ENCODE results near the gene DES. TPM values are rescaled to one million over a fixed set of nuclear protein-coding genes. Genes with fewer than 3 reads are reported as not detected.

Gene DES
- total RNA-seq, 1 experiment from 2014 or later = 4.2 TPM

DNA sequence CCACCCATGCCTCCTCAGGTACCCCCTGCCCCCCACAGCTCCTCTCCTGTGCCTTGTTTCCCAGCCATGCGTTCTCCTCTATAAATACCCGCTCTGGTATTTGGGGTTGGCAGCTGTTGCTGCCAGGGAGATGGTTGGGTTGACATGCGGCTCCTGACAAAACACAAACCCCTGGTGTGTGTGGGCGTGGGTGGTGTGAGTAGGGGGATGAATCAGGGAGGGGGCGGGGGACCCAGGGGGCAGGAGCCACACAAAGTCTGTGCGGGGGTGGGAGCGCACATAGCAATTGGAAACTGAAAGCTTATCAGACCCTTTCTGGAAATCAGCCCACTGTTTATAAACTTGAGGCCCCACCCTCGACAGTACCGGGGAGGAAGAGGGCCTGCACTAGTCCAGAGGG is 803 bp upstream of the DES start:
- POLR2A ChIA-PET = no interaction called here
- Histone ChIP-seq H3K4me2 (ENCODE audit: low read length) (no peak overlapping the region), H3K9ac (ENCODE audit: low read length) (no peak overlapping the region), H3K27me3 (ENCODE audit: insufficient read depth, low read length) (no peaks in the 10 kb centered on the region), H3K9me3 (ENCODE audit: control insufficient read depth in 1 of 2, insufficient read depth in 1 of 2, low read depth in 1 of 2, low read length in 2 of 2) (no peaks in the 10 kb centered on the region), H3K4me3 (replicated peaks in 1 of 2; ENCODE audit: low read depth in 1 of 2, low read length in 2 of 2) (no peak overlapping the region), H2AFZ (ENCODE audit: low read depth, low read length, poor library complexity, severe bottlenecking) (no peak overlapping the region), H3K27ac (ENCODE audit: low read depth, low read length) (no peak overlapping the region), H3K79me2 (ENCODE audit: insufficient read depth, low read length) (no peaks in the 10 kb centered on the region), H3K9me2 (ENCODE audit: insufficient read depth) (no peaks in the 10 kb centered on the region), H3K36me3 (ENCODE audit: control insufficient read depth in 1 of 2, insufficient read depth in 2 of 2, low read length in 2 of 2) (no peaks in the 10 kb centered on the region), H4K20me1 (ENCODE audit: insufficient read depth) (no peaks in the 10 kb centered on the region), H3K4me1 (ENCODE audit: control insufficient read depth in 1 of 2, insufficient read depth in 2 of 2, low read length in 2 of 2) (peaks cover 0 to 13% of the 10 kb centered on the region in 2 experiments; a peak in 2 of 4 replicates)
- RAD21 ChIA-PET (ENCODE audit: low non-redundant PET in 1 of 2, low total read pairs in 2 of 2, uncharacterized antibody in 2 of 2, unreplicated experiment in 2 of 2) = no interaction called here
- ATAC-seq (no peak), DNase-seq (ENCODE audit: low read depth, low spot score) (no peak)
- CTCF ChIA-PET = interaction anchor here (1.3 to 1.4 kb wide), 2 partner anchors 15 to 16 kb away, joined by 3 read pairs; no protein-coding TSS in a partner anchor
- BruUV-seq (replicated peaks) = no TSS peak
- intact Hi-C loops (cut with micrococcal nuclease) = no loop called here
- no peak for TF ChIP-seq YY1 (IDR thresholded peaks at IDR 0.05; ENCODE audit: extremely low read depth, insufficient replicate concordance, low read depth, low read length)
- TF ChIP-seq SIN3A (IDR thresholded peaks at IDR 0.05; ENCODE audit: low read depth) = no peak
- TF ChIP-seq CEBPB (IDR thresholded peaks at IDR 0.05; ENCODE audit: low read depth) = no peak
- TF ChIP-seq, protein P1, sequence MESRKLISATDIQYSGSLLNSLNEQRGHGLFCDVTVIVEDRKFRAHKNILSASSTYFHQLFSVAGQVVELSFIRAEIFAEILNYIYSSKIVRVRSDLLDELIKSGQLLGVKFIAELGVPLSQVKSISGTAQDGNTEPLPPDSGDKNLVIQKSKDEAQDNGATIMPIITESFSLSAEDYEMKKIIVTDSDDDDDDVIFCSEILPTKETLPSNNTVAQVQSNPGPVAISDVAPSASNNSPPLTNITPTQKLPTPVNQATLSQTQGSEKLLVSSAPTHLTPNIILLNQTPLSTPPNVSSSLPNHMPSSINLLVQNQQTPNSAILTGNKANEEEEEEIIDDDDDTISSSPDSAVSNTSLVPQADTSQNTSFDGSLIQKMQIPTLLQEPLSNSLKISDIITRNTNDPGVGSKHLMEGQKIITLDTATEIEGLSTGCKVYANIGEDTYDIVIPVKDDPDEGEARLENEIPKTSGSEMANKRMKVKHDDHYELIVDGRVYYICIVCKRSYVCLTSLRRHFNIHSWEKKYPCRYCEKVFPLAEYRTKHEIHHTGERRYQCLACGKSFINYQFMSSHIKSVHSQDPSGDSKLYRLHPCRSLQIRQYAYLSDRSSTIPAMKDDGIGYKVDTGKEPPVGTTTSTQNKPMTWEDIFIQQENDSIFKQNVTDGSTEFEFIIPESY (IDR thresholded peaks at IDR 0.05; ENCODE audit: extremely low read depth, insufficient replicate concordance, low read length) = no peak
- no peak for TF ChIP-seq ZNF274 (IDR thresholded peaks at IDR 0.05; ENCODE audit: low read depth, low read length)
- no peak for TF ChIP-seq POLR2A (IDR thresholded peaks at IDR 0.05; ENCODE audit: borderline replicate concordance, extremely low read depth, insufficient read depth, insufficient read length)
- TF ChIP-seq, protein P2, sequence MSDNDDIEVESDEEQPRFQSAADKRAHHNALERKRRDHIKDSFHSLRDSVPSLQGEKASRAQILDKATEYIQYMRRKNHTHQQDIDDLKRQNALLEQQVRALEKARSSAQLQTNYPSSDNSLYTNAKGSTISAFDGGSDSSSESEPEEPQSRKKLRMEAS (IDR thresholded peaks at IDR 0.05) = no peak
- TF ChIP-seq POLR2AphosphoS5 (IDR thresholded peaks at IDR 0.05; ENCODE audit: low read depth, low read length) = no peak
- TF ChIP-seq JUND (IDR thresholded peaks at IDR 0.05) = no peak
- TF ChIP-seq SRF (IDR thresholded peaks at IDR 0.05; ENCODE audit: low read depth) = no peak
- TF ChIP-seq CBX3 (IDR thresholded peaks at IDR 0.05; ENCODE audit: low read depth) = no peak
- TF ChIP-seq EZH2 (IDR thresholded peaks at IDR 0.05) = no peak
- no peak for TF ChIP-seq ELF1 (IDR thresholded peaks at IDR 0.05; ENCODE audit: borderline replicate concordance, low read depth)

All from HCT116 (cell line).